ENCODE results near the gene OR52I2.
A peak's percentile ranks its signal among the peaks of the same experiment; 100 is the strongest.

The OR52I2 gene

GRCh38 chr11:4581443-4581842, at the start of gene OR52I2:
TSS of gene OR52I2 (plus strand) at chr11:4581743.
- Histone ChIP-seq H3K27me3 (ENCODE audit: insufficient read depth, low read depth, severe bottlenecking) (peaks cover 85% of the 10 kb centered on the region), H3K27ac (no peak within 1 kb of the TSS), H3K9me3 (ENCODE audit: severe bottlenecking) (no peaks in the 10 kb centered on the region), H3K36me3 (no peaks in the 10 kb centered on the region), H3K4me3 (ENCODE audit: low read depth, low read length) (no peak within 1 kb of the TSS)
- no peak for TF ChIP-seq CTCF (IDR thresholded peaks at IDR 0.05; ENCODE audit: low read depth, low read length)
- DNase-seq, result no peak

- peak; percentile 66 for TF ChIP-seq CTCF (IDR thresholded peaks at IDR 0.05; ENCODE audit: low read depth, low read length)
- no peak overlapping the region for H3K27ac ChIP-seq
- no peaks in the 10 kb centered on the region for H3K9me3 ChIP-seq (ENCODE audit: severe bottlenecking)
- H3K27me3 ChIP-seq (ENCODE audit: insufficient read depth, low read depth, severe bottlenecking), result peaks cover 24% of the 10 kb centered on the region
- peak; percentile 27 for DNase-seq
- no peak overlapping the region for H3K4me3 ChIP-seq (ENCODE audit: low read depth, low read length)
- no peaks in the 10 kb centered on the region for H3K36me3 ChIP-seq
These were observed 41.8 kb upstream of the OR52I2 start for GRCh38 chr11:4539603-4540219.

- Histone ChIP-seq H3K27me3 (ENCODE audit: insufficient read depth, low read depth, severe bottlenecking) (peaks cover 37% of the 10 kb centered on the region), H3K36me3 (no peaks in the 10 kb centered on the region), H3K4me3 (ENCODE audit: low read depth, low read length) (no peak overlapping the region), H3K27ac (no peak overlapping the region), H3K9me3 (ENCODE audit: severe bottlenecking) (no peaks in the 10 kb centered on the region)
- no peak for TF ChIP-seq CTCF (IDR thresholded peaks at IDR 0.05; ENCODE audit: low read depth, low read length)
- DNase-seq, result no peak
These were observed 40.5 kb upstream of the OR52I2 start for GRCh38 chr11:4541071-4541470.

- no peak for TF ChIP-seq CTCF (IDR thresholded peaks at IDR 0.05; ENCODE audit: low read depth, low read length)
- Histone ChIP-seq H3K36me3 (no peaks in the 10 kb centered on the region), H3K27ac (no peak overlapping the region), H3K9me3 (ENCODE audit: severe bottlenecking) (no peaks in the 10 kb centered on the region), H3K27me3 (ENCODE audit: insufficient read depth, low read depth, severe bottlenecking) (peaks cover 47% of the 10 kb centered on the region), H3K4me3 (ENCODE audit: low read depth, low read length) (no peak overlapping the region)
- no peak for DNase-seq
These were observed 38.0 kb upstream of the OR52I2 start for GRCh38 chr11:4543561-4543960.

- peaks cover 40% of the 10 kb centered on the region for H3K27me3 ChIP-seq (ENCODE audit: insufficient read depth, low read depth, severe bottlenecking)
- H3K4me3 ChIP-seq (ENCODE audit: low read depth, low read length), result no peak within 1 kb of the TSS
- H3K27ac ChIP-seq, result no peak within 1 kb of the TSS
- DNase-seq, result no peak
- H3K9me3 ChIP-seq (ENCODE audit: severe bottlenecking), result no peaks in the 10 kb centered on the region
- H3K36me3 ChIP-seq, result no peaks in the 10 kb centered on the region
- TF ChIP-seq CTCF (IDR thresholded peaks at IDR 0.05; ENCODE audit: low read depth, low read length), result no peak
These were observed 36.7 kb upstream of the OR52I2 start, which contains the start of gene OR52M1 for GRCh38 chr11:4544891-4545290. TSS of gene OR52M1 (plus strand) at chr11:4545191. CDS start at chr11:4545191, 0 bp downstream.

GRCh38 chr11:4546878-4547277, 34.7 kb upstream of the OR52I2 start:
- no peaks in the 10 kb centered on the region for H3K36me3 ChIP-seq
- H3K4me3 ChIP-seq (ENCODE audit: low read depth, low read length), result no peak overlapping the region
- TF ChIP-seq CTCF (IDR thresholded peaks at IDR 0.05; ENCODE audit: low read depth, low read length), result no peak
- H3K27me3 ChIP-seq (ENCODE audit: insufficient read depth, low read depth, severe bottlenecking), result peaks cover 45% of the 10 kb centered on the region
- no peaks in the 10 kb centered on the region for H3K9me3 ChIP-seq (ENCODE audit: severe bottlenecking)
- DNase-seq, result no peak
- H3K27ac ChIP-seq, result no peak overlapping the region
